ENCODE measurements around the gene DDX59.
"Not testable (repeated sequence)": the region's sequence is repeated elsewhere in the genome, so short reads cannot be mapped to it uniquely, and the experiment has no call there.

Gene DDX59

DNA sequence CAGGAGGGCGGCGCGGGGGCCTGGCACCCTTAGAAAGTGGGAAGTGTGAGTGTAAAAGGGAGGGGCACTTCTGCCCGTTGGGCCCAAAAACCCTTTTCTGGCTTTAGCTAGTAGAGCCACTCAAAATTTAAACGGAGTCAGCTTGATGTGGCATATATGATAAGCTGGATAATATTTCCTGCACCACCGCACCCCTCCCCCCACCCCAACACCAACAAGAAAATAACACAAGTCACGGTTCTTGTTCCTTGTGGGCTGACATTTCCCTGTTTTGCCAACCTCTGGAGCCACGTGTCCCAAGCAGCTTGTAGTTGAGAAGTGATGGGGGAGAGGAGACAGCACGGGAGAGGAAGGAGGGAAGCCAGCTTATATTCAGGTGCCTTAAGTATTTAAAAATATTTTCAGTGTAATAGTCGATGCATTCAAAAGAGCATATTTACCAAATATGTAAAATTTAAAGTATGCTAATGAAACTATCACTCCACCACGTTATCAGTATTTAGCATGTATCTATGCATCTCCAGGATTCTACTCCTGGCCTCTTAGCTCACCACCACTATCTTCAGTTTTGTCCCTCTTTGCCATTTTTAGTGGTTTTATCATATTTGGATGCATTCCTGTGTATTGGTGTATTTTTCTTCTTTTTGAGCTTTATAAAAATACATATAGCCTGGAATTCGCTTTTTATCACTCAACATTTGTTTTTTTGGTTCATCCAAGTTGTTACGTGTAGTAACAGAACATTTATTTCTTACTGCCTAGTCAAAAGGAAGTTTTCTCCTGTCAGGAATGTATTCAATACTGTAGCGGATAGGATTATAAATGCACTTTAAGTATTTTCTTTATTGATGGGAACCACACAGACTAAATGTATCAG lies 773 bp upstream of the DDX59 start:
- DNase-seq, result no peak

GRCh38 chr1:200668514-200669313 lies 993 bp downstream of the DDX59 start:
- no peak for DNase-seq

DNA sequence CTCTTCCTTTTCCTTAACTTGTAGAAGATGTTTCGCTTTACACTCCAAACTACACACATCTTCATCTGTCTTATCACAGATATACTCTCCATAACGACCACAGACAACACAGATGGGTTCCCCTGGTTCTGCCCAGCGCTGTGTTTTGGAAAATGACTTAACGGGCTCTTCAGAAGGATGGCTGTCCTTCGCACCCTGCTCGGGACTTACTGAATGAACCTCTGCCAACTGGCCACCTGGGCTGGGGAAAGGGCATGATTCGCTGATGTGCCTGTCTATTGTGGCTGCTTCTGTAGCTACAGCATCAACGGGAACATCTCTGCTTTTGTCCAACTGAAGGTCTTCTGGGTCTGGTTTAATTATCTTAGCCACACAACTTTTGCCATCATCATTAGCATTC lies 3.4 kb downstream of the DDX59 start:
- DNase-seq, result no peak

DNA sequence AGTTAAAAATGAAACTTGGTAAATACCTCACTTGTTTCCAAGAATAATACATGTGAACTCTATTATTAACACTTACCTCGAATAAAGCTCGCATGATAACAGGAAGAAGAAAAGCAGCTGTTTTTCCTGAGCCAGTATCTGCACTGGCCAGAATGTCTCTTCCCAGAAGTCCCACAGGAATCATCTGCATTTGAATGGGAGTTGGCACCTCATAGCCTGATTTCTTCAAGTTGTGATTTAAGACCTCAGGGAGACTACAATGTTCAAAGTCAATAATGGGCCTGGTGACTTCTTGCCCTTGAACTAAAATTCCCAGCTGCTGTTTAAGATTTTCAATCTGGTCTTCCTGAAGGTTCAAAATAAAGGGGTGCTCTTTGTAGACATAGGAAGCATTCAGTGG lies 3.8 kb downstream of the DDX59 start:
- no peak for DNase-seq

- no peak for DNase-seq
Observed at GRCh38 chr1:200660719-200661118, 9.0 kb downstream of the DDX59 start.

GRCh38 chr1:200659269-200659668 lies 10.4 kb downstream of the DDX59 start:
- DNase-seq, result peak; percentile 59

- DNase-seq, result no peak
Observed at GRCh38 chr1:200658037-200658818, 11.5 kb downstream of the DDX59 start.

GRCh38 chr1:200654660-200655059 lies 15.0 kb downstream of the DDX59 start:
- DNase-seq, result no peak

- DNase-seq, result no peak
Observed at GRCh38 chr1:200653022-200653462, 16.7 kb downstream of the DDX59 start.

- DNase-seq, result no peak
Observed at GRCh38 chr1:200652378-200652777, 17.3 kb downstream of the DDX59 start.

DNA sequence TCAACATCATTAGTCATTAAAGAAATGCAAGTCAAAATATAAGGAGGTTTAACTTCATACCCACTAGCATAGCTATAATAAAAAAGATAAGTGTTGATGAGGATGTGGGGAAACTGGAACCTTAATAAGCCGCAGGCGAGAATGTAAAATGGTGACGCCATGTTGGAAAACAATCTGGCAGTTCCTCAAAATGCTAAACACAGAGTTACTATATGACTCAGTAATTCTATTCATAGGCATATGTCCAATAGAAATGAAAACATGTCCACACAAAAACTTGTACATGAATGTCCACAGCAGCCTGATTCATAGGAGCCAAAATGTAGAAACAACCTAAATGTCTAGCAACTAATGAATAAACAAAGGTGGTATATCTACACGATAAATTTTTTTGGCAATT lies 23.2 kb downstream of the DDX59 start:
- DNase-seq, result no peak

- DNase-seq, result no peak
Observed at GRCh38 chr1:200644021-200644420, 25.7 kb downstream of the DDX59 start.

GRCh38 chr1:200642481-200642880 lies 27.2 kb downstream of the DDX59 start:
- no peak for DNase-seq

DNA sequence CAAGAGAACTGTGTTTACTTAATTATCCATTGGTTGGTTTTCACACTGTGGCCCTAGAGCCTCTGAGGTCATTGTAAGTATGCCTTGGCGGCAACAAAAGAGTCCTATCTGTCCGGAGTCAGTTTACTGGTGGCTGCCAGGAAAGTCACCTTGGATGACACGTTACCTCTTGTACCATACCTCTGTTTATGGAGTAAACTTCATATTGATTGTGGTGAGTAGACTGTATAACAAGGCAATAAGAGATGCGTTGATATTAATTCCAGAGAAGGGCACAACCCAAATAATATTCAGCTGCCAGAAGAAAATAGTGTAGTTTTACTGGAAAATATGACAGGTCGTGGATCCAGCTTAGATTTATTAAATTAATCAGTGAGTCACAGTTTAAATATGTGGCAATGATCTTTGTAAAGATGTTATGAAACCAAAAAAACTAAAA lies 28.7 kb downstream of the DDX59 start:
- no peak for DNase-seq

DNA sequence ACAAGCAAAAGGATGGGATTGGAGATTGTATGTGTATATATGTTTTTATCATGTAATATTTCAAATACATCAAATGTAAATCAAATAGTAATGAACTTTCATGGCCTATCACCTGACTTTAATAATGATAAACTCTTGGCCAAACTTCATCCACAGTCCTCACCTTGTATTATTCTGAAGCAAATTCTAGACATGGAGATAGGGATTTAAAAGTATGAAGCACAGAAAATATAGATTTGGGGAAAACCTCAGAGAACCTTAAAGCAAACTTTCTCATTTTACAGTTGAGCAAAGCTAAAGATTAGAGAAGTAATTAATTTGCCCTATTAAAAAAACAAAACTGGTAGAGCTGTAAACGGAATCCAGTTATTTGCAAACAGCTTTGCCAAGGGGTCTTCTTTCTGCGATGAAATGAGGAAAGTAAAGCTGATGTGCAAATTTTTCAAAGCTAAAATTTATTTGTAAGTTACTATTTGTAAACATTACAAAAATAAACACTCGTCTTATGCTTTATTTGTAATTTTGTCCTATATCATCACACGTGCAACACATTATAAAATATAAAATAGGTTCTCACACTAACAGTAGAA lies 29.2 kb downstream of the DDX59 start:
- DNase-seq, result no peak

GRCh38 chr1:200638073-200638472 lies 31.6 kb downstream of the DDX59 start:
- no peak for DNase-seq

GRCh38 chr1:200636681-200637080 lies 33.0 kb downstream of the DDX59 start:
- no peak for DNase-seq

- DNase-seq, result no peak
Observed at GRCh38 chr1:200634261-200635122, 35.2 kb downstream of the DDX59 start.

GRCh38 chr1:200631375-200631774 lies 38.3 kb downstream of the DDX59 start:
- DNase-seq, result no peak

- DNase-seq, result not testable (repeated sequence)
Observed at GRCh38 chr1:200630515-200630899, 39.2 kb downstream of the DDX59 start.

DNA sequence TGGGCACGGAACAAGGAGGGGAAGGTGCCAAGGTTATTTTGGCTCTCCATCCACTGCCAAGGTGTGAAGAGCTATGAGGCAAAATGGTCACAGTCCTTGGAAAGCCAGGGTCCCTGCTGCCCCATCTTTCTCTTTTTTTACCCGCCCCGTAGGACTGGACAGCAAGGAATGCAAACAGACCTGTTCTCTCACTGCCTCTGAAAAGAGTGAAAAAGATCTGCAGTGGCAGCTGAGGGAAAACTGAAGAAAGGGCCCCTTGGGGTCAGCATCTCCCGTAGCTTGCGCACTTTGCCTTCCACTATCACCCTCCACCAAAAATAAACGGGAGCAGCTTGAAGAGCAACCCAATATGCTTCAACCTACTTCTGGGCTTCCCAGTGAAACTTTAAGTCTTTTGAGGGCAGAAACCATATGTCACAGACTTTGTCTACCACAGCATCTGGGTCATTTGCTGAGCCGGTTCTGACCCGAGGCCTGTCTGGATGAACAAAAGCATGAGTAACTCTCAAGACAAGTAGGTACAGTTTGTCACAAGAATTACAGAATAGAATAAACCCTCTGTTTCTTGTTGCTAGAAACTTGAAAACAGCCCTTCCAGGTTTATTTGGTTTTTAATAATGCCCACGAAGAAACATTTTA lies 39.7 kb downstream of the DDX59 start:
- no peak for DNase-seq
